ENCODE measurements around the gene KLF7. TPM values are rescaled to one million over a fixed set of nuclear protein-coding genes. Genes with fewer than 3 reads are reported as not detected.

Gene KLF7
- total RNA-seq, 1 experiment from 2014 or later = 6.2 TPM

DNA sequence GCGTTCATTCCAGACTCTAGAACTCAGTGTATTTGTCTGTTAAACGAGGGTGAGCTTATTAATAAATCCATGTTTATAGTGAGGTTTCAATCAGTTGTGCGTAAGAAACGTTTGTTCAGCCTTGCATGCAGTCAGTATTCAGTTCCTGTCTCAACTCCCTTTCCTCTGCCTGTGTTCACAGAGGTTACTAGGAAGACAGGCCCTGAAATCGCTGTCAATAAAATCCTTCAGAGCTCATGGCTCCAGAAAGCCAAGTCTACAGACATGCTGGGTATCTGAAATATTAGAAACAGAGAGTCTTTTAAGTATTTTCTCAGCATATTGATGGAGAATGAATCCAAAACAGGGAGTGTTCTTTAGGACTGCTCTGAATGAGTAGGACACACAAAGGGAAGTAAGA is 75.4 kb downstream of the KLF7 start:
- in situ Hi-C loops (cut with HindIII; ENCODE audit: low pct_unique_long_range_greater_than_20kb, low sequenced_read_pairs) = no loop called here
- no peak for DNase-seq (ENCODE audit: low read depth, low spot score)

DNA sequence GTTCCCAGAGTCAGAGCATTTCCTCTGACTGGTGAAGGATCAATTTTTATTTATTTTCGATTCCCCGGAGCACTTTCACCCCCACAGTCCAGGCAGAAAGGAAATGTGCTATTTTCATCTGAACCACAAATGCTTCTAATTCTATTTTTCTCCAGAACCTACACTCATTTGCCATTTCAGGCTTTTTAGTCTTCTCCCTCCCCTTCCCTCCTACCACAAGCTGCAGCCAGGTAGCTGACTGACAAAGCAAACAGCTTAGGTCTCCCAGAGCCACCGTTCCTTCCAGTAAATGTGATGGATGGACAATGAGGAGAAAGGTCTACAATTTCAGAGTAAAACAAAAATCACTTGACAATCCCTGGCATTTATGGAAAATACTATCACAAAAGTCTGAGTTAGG is 76.9 kb downstream of the KLF7 start:
- no peak for DNase-seq (ENCODE audit: low read depth, low spot score)
- in situ Hi-C loops (cut with HindIII; ENCODE audit: low pct_unique_long_range_greater_than_20kb, low sequenced_read_pairs) = no loop called here

DNA sequence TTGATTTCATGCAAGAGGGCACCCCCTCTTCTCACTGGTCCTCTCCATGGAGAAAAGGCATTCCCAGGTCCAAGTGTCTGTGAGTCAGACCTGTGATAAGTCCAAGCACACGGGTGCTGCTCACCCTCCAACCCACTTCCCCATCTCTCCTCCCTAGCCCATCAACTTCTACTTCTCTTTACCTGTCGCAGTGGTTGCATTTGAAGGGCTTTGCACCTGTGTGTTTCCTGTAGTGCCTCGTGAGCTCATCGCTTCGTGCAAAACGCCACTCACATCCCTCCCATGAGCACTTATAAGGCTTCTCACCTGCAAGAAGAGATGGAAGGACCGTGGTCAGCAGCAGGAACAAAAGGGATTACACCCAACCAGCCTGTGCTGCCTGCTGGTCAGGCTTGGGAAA is 77.5 kb downstream of the KLF7 start:
- DNase-seq (ENCODE audit: low read depth, low spot score) = no peak
- in situ Hi-C loops (cut with HindIII; ENCODE audit: low pct_unique_long_range_greater_than_20kb, low sequenced_read_pairs) = no loop called here

GRCh38 chr2:207087046-207087902 is 78.5 kb downstream of the KLF7 start:
- DNase-seq (ENCODE audit: low read depth, low spot score) = no peak

GRCh38 chr2:207086136-207086535 is 79.6 kb downstream of the KLF7 start:
- DNase-seq (ENCODE audit: low read depth, low spot score) = no peak
- in situ Hi-C loops (cut with HindIII; ENCODE audit: low pct_unique_long_range_greater_than_20kb, low sequenced_read_pairs) = no loop called here

More at GRCh38 chr2:207087046-207087902, 78.5 kb downstream of the KLF7 start:
- in situ Hi-C loops (cut with HindIII; ENCODE audit: low pct_unique_long_range_greater_than_20kb, low sequenced_read_pairs) = no loop called here

- in situ Hi-C loops (cut with HindIII; ENCODE audit: low pct_unique_long_range_greater_than_20kb, low sequenced_read_pairs) = no loop called here
- DNase-seq (ENCODE audit: low read depth, low spot score) = no peak
Observed at GRCh38 chr2:207085110-207085509, 80.6 kb downstream of the KLF7 start.

DNA sequence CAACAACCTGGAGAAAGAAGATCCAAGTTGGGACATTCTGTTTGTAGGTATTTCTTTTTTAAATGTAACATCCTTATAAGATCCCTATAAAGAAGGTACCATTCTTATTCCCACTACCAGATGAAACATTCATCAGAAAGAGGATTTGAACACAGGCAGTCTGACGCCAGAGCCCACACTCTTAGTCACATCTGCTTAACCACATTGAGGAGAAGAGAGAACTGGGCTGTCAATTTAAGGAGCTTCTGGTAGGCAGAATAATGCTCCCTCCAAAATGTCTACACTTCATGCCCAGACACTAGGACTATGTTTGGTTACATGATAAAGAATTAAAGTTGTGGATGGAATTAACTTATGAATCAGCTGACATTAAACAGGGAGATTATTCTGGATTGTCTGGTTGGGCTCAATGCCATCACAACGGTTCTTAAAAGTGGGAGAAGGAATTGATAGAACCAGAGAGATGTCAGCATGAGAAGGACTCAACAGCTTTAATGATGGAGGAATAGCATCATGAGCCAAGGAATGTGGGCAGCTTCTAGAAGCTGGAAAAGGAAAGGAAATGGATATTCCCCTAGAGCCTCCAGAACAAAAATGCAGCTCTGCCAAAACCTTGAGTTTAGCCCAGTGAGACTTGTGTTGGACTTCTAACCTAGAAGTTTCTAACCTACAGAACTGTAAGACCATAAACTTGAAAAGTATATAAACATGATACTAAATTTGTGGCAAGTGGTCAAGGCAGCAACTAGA is 82.2 kb downstream of the KLF7 start:
- DNase-seq (ENCODE audit: low read depth, low spot score) = no peak

DNA sequence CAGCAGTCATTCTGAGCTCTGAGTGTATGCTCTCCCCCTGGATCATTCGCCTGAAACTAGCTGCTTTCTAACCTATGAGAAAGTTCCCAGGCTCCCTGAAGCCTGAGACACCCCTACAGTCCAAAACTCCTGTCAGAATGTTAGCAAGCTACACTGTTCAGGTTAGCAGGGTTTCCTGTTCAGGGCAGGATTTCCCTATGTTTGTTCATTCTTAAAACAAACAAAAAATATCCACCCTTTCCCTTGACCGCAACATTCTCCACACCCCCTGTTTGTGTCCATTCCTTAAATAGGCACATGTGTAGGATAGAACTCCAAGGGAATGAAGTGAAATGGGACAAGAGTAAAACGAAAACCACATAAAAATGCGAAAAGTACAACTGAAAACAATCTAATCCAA is 83.1 kb downstream of the KLF7 start:
- no peak for DNase-seq (ENCODE audit: low read depth, low spot score)
- in situ Hi-C loops (cut with HindIII; ENCODE audit: low pct_unique_long_range_greater_than_20kb, low sequenced_read_pairs) = no loop called here

More for the DNA sequence above, 82.2 kb downstream of the KLF7 start:
- in situ Hi-C loops (cut with HindIII; ENCODE audit: low pct_unique_long_range_greater_than_20kb, low sequenced_read_pairs) = no loop called here

- in situ Hi-C loops (cut with HindIII; ENCODE audit: low pct_unique_long_range_greater_than_20kb, low sequenced_read_pairs) = no loop called here
- peak; percentile 11 for DNase-seq (ENCODE audit: low read depth, low spot score)
Observed at GRCh38 chr2:207078186-207078798, 87.5 kb downstream of the KLF7 start.

DNA sequence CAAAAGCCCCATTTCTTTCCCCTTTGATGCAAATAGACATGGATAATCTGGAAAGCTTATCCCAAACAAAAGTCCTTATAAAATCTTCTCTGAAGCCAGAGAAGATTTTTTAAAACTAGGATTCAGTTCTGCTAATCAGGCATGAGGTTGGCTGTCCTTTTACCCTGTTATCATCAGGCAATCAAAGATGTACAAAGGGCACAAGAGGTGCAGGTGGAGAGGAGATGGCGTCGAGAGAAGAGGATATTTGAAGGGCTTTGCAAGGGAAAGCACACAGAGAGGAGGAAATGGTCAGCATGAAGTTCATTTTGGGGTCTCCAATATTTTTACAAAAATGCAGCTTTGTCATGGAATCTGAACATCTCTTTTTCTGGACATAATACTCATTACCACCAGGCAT is 88.5 kb downstream of the KLF7 start:
- DNase-seq (ENCODE audit: low read depth, low spot score) = no peak
- in situ Hi-C loops (cut with HindIII; ENCODE audit: low pct_unique_long_range_greater_than_20kb, low sequenced_read_pairs) = no loop called here

- in situ Hi-C loops (cut with HindIII; ENCODE audit: low pct_unique_long_range_greater_than_20kb, low sequenced_read_pairs) = no loop called here
- DNase-seq (ENCODE audit: low read depth, low spot score) = no peak
Observed at GRCh38 chr2:207075456-207075855, 90.3 kb downstream of the KLF7 start.

- in situ Hi-C loops (cut with HindIII; ENCODE audit: low pct_unique_long_range_greater_than_20kb, low sequenced_read_pairs) = no loop called here
Observed at GRCh38 chr2:207073801-207074678, 91.7 kb downstream of the KLF7 start.

GRCh38 chr2:207073412-207073800 is 92.3 kb downstream of the KLF7 start:
- DNase-seq (ENCODE audit: low read depth, low spot score) = no peak
- in situ Hi-C loops (cut with HindIII; ENCODE audit: low pct_unique_long_range_greater_than_20kb, low sequenced_read_pairs) = no loop called here

More at GRCh38 chr2:207073801-207074678, 91.7 kb downstream of the KLF7 start:
- DNase-seq (ENCODE audit: low read depth, low spot score) = no peak

DNA sequence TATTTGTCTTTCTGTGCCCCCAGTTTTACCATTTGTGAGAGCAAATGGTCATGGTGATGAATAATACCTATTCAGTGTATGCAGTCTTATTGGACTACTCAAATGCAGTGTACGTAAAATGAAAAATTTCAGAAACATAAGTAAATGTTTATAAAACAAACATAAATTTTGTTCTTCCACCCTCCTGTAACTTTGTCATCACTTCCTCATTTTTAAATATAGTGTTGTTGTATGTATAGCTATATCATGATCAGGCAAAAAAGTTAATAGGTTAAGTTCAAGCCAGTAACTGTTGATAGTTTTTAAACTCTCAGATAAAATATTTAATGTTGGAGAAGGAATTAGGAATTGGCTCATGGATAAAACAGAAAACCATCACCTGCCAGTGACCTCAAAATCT is 93.2 kb downstream of the KLF7 start:
- DNase-seq (ENCODE audit: low read depth, low spot score) = no peak
- in situ Hi-C loops (cut with HindIII; ENCODE audit: low pct_unique_long_range_greater_than_20kb, low sequenced_read_pairs) = no loop called here

DNA sequence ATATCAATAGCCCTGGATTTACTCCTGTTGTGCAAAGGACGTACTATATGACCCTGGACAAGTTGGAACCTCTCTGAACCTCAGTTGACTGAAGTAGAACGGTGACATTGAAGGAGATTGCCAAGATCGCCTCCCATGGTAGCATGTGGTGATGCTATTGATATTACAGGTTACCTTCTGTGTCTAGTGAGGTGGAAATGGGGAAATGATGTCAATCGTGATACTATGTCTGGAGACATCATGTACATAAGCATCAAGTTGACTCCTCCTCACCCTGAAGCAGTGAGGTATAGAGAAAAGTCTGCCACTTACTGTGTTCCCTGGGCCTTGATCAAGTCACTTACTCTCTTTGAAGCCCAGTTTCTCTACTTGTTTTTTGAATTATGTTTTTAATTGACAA is 93.9 kb downstream of the KLF7 start:
- in situ Hi-C loops (cut with HindIII; ENCODE audit: low pct_unique_long_range_greater_than_20kb, low sequenced_read_pairs) = no loop called here
- DNase-seq (ENCODE audit: low read depth, low spot score) = no peak

GRCh38 chr2:207067473-207067872 is 98.3 kb downstream of the KLF7 start:
- no peak for DNase-seq (ENCODE audit: low read depth, low spot score)
- in situ Hi-C loops (cut with HindIII; ENCODE audit: low pct_unique_long_range_greater_than_20kb, low sequenced_read_pairs) = no loop called here

DNA sequence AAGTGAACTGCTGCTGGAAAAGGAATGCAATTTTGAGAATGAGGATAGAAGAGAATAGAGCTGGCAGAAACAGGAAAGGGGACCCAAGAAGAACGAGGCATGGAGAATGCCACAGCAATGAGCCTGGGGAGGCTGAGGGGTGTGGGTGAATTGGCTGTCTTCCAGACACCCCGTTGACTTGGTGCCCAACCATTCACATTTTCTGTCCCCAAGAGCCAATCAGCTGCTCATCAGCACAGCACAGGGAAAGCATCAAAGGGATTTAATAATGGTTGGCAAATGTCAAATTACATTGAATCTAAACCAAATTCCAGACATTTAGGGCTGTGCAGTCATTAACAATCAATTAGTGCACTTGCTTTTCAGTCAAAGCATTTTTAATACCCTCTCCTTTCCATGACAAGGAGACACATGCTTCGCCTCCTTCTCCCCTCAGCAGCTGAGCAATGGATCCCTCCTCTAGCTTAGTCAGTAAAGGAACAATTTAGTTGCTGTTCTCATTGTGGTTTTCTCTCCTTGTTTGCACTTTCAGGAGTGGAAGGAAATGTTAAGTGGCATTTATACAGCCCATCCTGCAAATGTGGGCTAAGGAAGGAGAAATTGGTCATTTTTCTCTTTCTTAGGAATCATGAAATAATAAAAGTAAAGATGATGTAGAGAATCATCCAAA is 98.8 kb downstream of the KLF7 start:
- in situ Hi-C loops (cut with HindIII; ENCODE audit: low pct_unique_long_range_greater_than_20kb, low sequenced_read_pairs) = no loop called here

More for the DNA sequence above, 98.8 kb downstream of the KLF7 start:
- no peak for DNase-seq (ENCODE audit: low read depth, low spot score)

Data from SK-MEL-5 (cell line).